HepG2 (cell line): Measurements from ENCODE around the gene EHBP1. TPM values are rescaled to one million over a fixed set of nuclear protein-coding genes. Genes with fewer than 3 reads are reported as not detected.

Source experiments
- ATAC-seq: fragments of 200-7000 bp; cut with Tn5 transposase; 3 replicates; pipeline ENCODE4 v1.9.1; 2020; ENCODE audit warnings: mild to moderate bottlenecking, moderate library complexity
- BruUV-seq: library from RNA; stranded (reverse); fragments of 400-500 nt; replicated peaks from 2 replicates; lab custom pipeline; 2021; lab: Mats Ljungman, UMichigan
- CTCF ChIA-PET: fragments of 300-600 bp; formaldehyde crosslinking; extraction: SDS; loops from one replicate; lab custom pipeline; 2021; ENCODE audit warnings: low total read pairs, inconsistent platforms, low intra/inter-chr PET ratio; lab: Yijun Ruan, JAX
- POLR2A ChIA-PET: fragments of 350-600 bp; sonication (Branson Sonifier 250); formaldehyde crosslinking; loops from one replicate; lab custom pipeline; 2020; ENCODE audit warnings: antibody characterized with exemption, inconsistent platforms; lab: Yijun Ruan, JAX
- DNase-seq: peaks from one replicate; pipeline ENCODE4 v3.0.0-alpha.2; 2015; ENCODE audit warnings: low spot score
- FAIRE-seq: peaks from 3 replicates; lab custom pipeline; 2011; peaks lifted over from hg19 to GRCh38; lab: Jason Lieb, UNC
- H2AFZ ChIP-seq: one replicate; pipeline ENCODE4 v1.6.1; 2011; ENCODE audit warnings: low read length, inconsistent platforms
- H3K27ac ChIP-seq: fragments of 300-600 bp; 3 replicates; pipeline ENCODE4 v1.8.0; 2011; ENCODE audit warnings: mixed run types, mild to moderate bottlenecking, mixed read lengths, low read length, inconsistent platforms; ENCODE audit not compliant: insufficient read depth; ENCODE audit errors: extremely low read length
- H3K27me3 ChIP-seq, 2 experiments: fragments of 200-600 bp in 1 of 2; 2 replicates in 1 of 2; 3 replicates in 1 of 2; pipeline versions ENCODE4 v1.6.0 to v1.8.0; 2011; ENCODE audit warnings: low read length in 2 of 2, mild to moderate bottlenecking in 2 of 2, moderate library complexity in 2 of 2, inconsistent platforms in 1 of 2; ENCODE audit not compliant: insufficient read depth in 2 of 2, control insufficient read depth in 1 of 2
- H3K36me3 ChIP-seq, 2 experiments: fragments of 200-600 bp in 1 of 2; replicated peaks in 1 of 2; 2 replicates in 1 of 2; 3 replicates in 1 of 2; pipeline versions ENCODE4 v1.5.1 to v1.8.0; 2011; ENCODE audit warnings: low read length in 2 of 2, inconsistent platforms in 1 of 2; ENCODE audit not compliant: insufficient read depth in 2 of 2, control insufficient read depth in 1 of 2
- H3K4me1 ChIP-seq: 2 replicates; pipeline ENCODE4 v1.5.1; 2012; ENCODE audit warnings: low read length, inconsistent platforms; ENCODE audit not compliant: insufficient read depth
- H3K4me2 ChIP-seq: 2 replicates; pipeline ENCODE4 v1.6.0; 2011; ENCODE audit warnings: low read depth, low read length, inconsistent platforms
- H3K4me3 ChIP-seq, 3 experiments: fragments of 200-600 bp in 1 of 3; sonication (generic), shearing (Covaris generic) in 1 of 3; replicated peaks in 1 of 3; 2 replicates each; pipeline ENCODE4 v1.5.1; 2011 to 2016; ENCODE audit warnings: low read length in 3 of 3, inconsistent platforms in 2 of 3, low read depth in 2 of 3, mild to moderate bottlenecking in 2 of 3, control low read depth in 1 of 3, mixed read lengths in 1 of 3; ENCODE audit not compliant: insufficient read depth in 1 of 3
- H3K79me2 ChIP-seq: one replicate; pipeline ENCODE4 v1.6.1; 2011; ENCODE audit warnings: low read length, inconsistent platforms; ENCODE audit not compliant: insufficient read depth
- H3K9ac ChIP-seq: 2 replicates; pipeline ENCODE4 v1.6.0; 2011; ENCODE audit warnings: mild to moderate bottlenecking, low read depth, low read length, inconsistent platforms; ENCODE audit not compliant: insufficient read depth
- H3K9me3 ChIP-seq: 2 replicates; pipeline ENCODE4 v1.5.1; 2012; ENCODE audit warnings: mild to moderate bottlenecking, low read length
- H4K20me1 ChIP-seq: 2 replicates; pipeline ENCODE4 v1.6.0; 2011; ENCODE audit warnings: inconsistent platforms, mild to moderate bottlenecking, low read length, moderate library complexity; ENCODE audit not compliant: insufficient read depth
- MBNL3 ChIP-seq: fragments of 250-450 bp; sonication (Bioruptor Pico); conservative IDR thresholded peaks from 2 replicates; pipeline ENCODE4 v1.8.0; 2022; ENCODE audit warnings: mild to moderate bottlenecking, inconsistent platforms
- RBM22 ChIP-seq: fragments of 200-400 bp; formaldehyde crosslinking; optimal IDR thresholded peaks from 2 replicates; pipeline ENCODE3; 2017; ENCODE audit warnings: mild to moderate bottlenecking, low read length, moderate library complexity
- SRF ChIP-seq: IDR thresholded peaks from 2 replicates; pipeline ENCODE4 v1.6.1; 2011; ENCODE audit warnings: mild to moderate bottlenecking, low read depth, low read length, moderate library complexity
- SSRP1 ChIP-seq: IDR thresholded peaks from 2 replicates; pipeline ENCODE4 v1.6.1; 2016; ENCODE audit warnings: control low read depth
- THYN1 ChIP-seq: sonication (generic); formaldehyde crosslinking; IDR thresholded peaks from 2 replicates; pipeline ENCODE4 v1.8.1; 2023; ENCODE audit warnings: low read depth, mild to moderate bottlenecking, moderate library complexity, missing genetic modification reagents, borderline replicate concordance
- ZNF256 ChIP-seq: sonication (generic); formaldehyde crosslinking; conservative IDR thresholded peaks from 2 replicates; pipeline ENCODE4 v1.4.0; 2020; ENCODE audit warnings: missing genetic modification reagents
- WGBS: methylation state at CpG from one replicate; pipeline ENCODE4 v1.1.6; 2017; ENCODE audit warnings: low lambda C conversion rate; 5-methylcytosine and 5-hydroxymethylcytosine counted together
- in situ Hi-C: cut with HindIII; loops from 2 replicates; pipeline ENCODE4 v1.10.0; 2017; ENCODE audit warnings: low pct_unique_long_range_greater_than_20kb; ENCODE audit not compliant: extremely low pct_ligation_motif_present
- intact Hi-C: fragments of 100-400 bp; cut with micrococcal nuclease; formaldehyde crosslinking; loops from one replicate; pipeline ENCODE4 v1.10.0; 2022; ENCODE audit not compliant: unreplicated experiment
- polyA plus RNA-seq, 8 experiments: library from polyadenylated mRNA; depleted of rRNA in 3 of 8; stranded (reverse) in 7 of 8; unstranded in 1 of 8; fragments of >200 nt; fragmentation: Illumina TruSeq in 4 of 8; extraction: Trizol in 4 of 8; gene quantifications; 2 replicates each; pipeline versions ENCODE4 v1.2.1 to v1.2.3, GENCODE V29; 2011 to 2016; ENCODE audit warnings: low read depth in 4 of 8, missing spikeins in 1 of 8, mixed read lengths in 1 of 8; ENCODE audit not compliant: insufficient read depth in 1 of 8
- total RNA-seq, 5 experiments: library from RNA; depleted of rRNA; stranded (reverse); fragments of >200 nt; fragmentation: Illumina TruSeq; extraction: Trizol; gene quantifications; 2 replicates each; pipeline ENCODE4 v1.2.3, GENCODE V29; 2016; ENCODE audit warnings: low read depth in 1 of 5
- TF ChIP-seq, protein P1 (sequence below): sonication (generic); formaldehyde crosslinking; IDR thresholded peaks from 2 replicates; pipeline ENCODE4 v1.9.0; 2021; ENCODE audit warnings: missing genetic modification reagents, mild to moderate bottlenecking, borderline replicate concordance
- TF ChIP-seq, protein P2 (sequence below): sonication (generic); formaldehyde crosslinking; IDR thresholded peaks from 2 replicates; pipeline ENCODE4 v1.9.0; 2021; ENCODE audit warnings: missing genetic modification reagents, borderline replicate concordance

Gene EHBP1
- total and polyA plus RNA-seq, 2 of the 13 experiments (the other 11 are each of a cell fraction or from before 2014, with no cell fraction given): 93.5 to 146 TPM

GRCh38 chr2:62956651-62957050, 251.1 kb downstream of the EHBP1 start:
- POLR2A ChIA-PET: no interaction called here
- H4K20me1 ChIP-seq: no peaks in the 10 kb centered on the region
- CTCF ChIA-PET: no interaction called here

GRCh38 chr2:62958206-62958605, 252.7 kb downstream of the EHBP1 start:
- no peaks in the 10 kb centered on the region for H3K79me2 ChIP-seq
- no peak overlapping the region for H2AFZ ChIP-seq
- ATAC-seq (no peak), DNase-seq (no peak), FAIRE-seq (no peak)
- WGBS: 99% methylated on average over 3 of the region's 3 CpGs
- BruUV-seq: TSS peak; percentile 6
- H3K36me3 ChIP-seq: peaks cover 19 to 74% of the 10 kb centered on the region in 2 experiments
- ChIA-PET POLR2A (no interaction called here), CTCF (no interaction called here)
- no peaks in the 10 kb centered on the region for H3K27me3 ChIP-seq
- TF ChIP-seq, protein P1, sequence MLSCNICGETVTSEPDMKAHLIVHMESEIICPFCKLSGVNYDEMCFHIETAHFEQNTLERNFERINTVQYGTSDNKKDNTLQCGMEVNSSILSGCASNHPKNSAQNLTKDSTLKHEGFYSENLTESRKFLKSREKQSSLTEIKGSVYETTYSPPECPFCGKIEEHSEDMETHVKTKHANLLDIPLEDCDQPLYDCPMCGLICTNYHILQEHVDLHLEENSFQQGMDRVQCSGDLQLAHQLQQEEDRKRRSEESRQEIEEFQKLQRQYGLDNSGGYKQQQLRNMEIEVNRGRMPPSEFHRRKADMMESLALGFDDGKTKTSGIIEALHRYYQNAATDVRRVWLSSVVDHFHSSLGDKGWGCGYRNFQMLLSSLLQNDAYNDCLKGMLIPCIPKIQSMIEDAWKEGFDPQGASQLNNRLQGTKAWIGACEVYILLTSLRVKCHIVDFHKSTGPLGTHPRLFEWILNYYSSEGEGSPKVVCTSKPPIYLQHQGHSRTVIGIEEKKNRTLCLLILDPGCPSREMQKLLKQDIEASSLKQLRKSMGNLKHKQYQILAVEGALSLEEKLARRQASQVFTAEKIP (CRISPR knock-in tag): no peak
- no peak for TF ChIP-seq MBNL3 (CRISPR knock-in tag)
- TF ChIP-seq SSRP1: 0 out of 2 replicates have a peak, but pooled peaks have one; percentile 51
- TF ChIP-seq RBM22: peak; percentile 65
- TF ChIP-seq, protein P2, sequence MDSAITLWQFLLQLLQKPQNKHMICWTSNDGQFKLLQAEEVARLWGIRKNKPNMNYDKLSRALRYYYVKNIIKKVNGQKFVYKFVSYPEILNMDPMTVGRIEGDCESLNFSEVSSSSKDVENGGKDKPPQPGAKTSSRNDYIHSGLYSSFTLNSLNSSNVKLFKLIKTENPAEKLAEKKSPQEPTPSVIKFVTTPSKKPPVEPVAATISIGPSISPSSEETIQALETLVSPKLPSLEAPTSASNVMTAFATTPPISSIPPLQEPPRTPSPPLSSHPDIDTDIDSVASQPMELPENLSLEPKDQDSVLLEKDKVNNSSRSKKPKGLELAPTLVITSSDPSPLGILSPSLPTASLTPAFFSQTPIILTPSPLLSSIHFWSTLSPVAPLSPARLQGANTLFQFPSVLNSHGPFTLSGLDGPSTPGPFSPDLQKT (CRISPR knock-in tag): no peak
- intact Hi-C loops (no loop called here), in situ Hi-C loops (no loop called here)
- no peak overlapping the region for H3K4me2 ChIP-seq
- H4K20me1 ChIP-seq: no peaks in the 10 kb centered on the region
- H3K9me3 ChIP-seq: no peaks in the 10 kb centered on the region
- H3K27ac ChIP-seq: no peak overlapping the region
- H3K9ac ChIP-seq: no peak overlapping the region
- no peak overlapping the region for H3K4me3 ChIP-seq
- H3K4me1 ChIP-seq: no peaks in the 10 kb centered on the region

More at GRCh38 chr2:62956651-62957050, 251.1 kb downstream of the EHBP1 start:
- no peak overlapping the region for H2AFZ ChIP-seq
- no peak overlapping the region for H3K4me3 ChIP-seq
- H3K9ac ChIP-seq: no peak overlapping the region
- WGBS: 99% methylated on average over 2 of the region's 2 CpGs
- H3K36me3 ChIP-seq: peaks cover 15 to 75% of the 10 kb centered on the region in 2 experiments
- no peaks in the 10 kb centered on the region for H3K9me3 ChIP-seq
- ATAC-seq (peak; percentile 48; the same call in 2 of the 3 replicates), DNase-seq (no peak), FAIRE-seq (no peak)
- no peaks in the 10 kb centered on the region for H3K4me1 ChIP-seq
- no peak overlapping the region for H3K4me2 ChIP-seq
- intact Hi-C loops (no loop called here), in situ Hi-C loops (no loop called here)
- TF ChIP-seq RBM22 (peak; percentile 61), SRF (no peak), THYN1 (no peak), ZNF256 (no peak)
- H3K27me3 ChIP-seq: no peaks in the 10 kb centered on the region
- BruUV-seq: no TSS peak
- no peak overlapping the region for H3K27ac ChIP-seq
- H3K79me2 ChIP-seq: no peaks in the 10 kb centered on the region
